Measurements from ENCODE around the gene IP6K3.

DNA sequence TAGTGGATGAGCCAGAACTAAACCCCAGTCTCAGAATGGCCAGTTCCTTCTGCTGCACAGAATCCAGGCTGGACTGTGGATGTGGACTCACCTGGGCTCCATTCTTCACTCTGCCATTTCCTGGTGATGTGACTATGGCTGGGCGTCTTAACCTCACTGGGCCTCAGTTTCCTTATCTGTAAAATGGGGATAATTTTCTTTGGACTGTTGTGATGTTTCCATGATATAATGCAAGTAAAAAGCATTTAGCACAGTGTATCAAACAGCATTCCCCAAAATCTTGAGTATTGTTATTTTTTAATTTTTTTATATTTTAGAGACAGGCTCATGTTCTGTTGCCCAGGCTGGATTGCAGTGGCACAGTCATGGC is 5.9 kb upstream of the IP6K3 start:
- TF ChIP-seq CTCF (IDR thresholded peaks at IDR 0.05) = no peak
- TF ChIP-seq POLR2A (IDR thresholded peaks at IDR 0.05) = no peak
- TF ChIP-seq POLR2AphosphoS5 (IDR thresholded peaks at IDR 0.05) = no peak
